Frontal cortex (tissue), 4 donors: ENCODE data around the gene GRB7. TPM values are rescaled to one million over a fixed set of nuclear protein-coding genes. Genes with fewer than 3 reads are reported as not detected.
"Not testable (repeated sequence)": the region's sequence is repeated elsewhere in the genome, so short reads cannot be mapped to it uniquely, and the experiment has no call there.

Experiments used
- DNase-seq, 2 donors: peaks; one replicate each; pipeline ENCODE4 v3.0.0; 2012; ENCODE audit warnings: low spot score in 2 of 2
- FAIRE-seq: peaks from 2 replicates; lab custom pipeline; 2012; peaks lifted over from hg19 to GRCh38; lab: Jason Lieb, UNC
- total RNA-seq: library from RNA; depleted of rRNA; stranded (reverse); fragments of >200 nt; gene quantifications from one replicate; pipeline ENCODE4 v1.2.3, GENCODE V29; 2014
- donor health status: control.
- donor health status: control.
- donor health status: control.

The GRB7 gene
- total RNA-seq, 1 donor from 2014 or later = not detected

- FAIRE-seq = no peak
- DNase-seq = no peak
Observed at GRCh38 chr17:39747745-39748144, 10.0 kb downstream of the GRB7 start.

GRCh38 chr17:39748444-39749034 is 10.8 kb downstream of the GRB7 start:
- FAIRE-seq, DNase-seq: not testable (repeated sequence)

- no peak for DNase-seq
- no peak for FAIRE-seq
Observed at GRCh38 chr17:39750131-39751015, 12.6 kb downstream of the GRB7 start.

GRCh38 chr17:39751016-39751543 is 13.3 kb downstream of the GRB7 start:
- DNase-seq (no peak), FAIRE-seq (no peak)

- DNase-seq (no peak), FAIRE-seq (no peak)
Observed at GRCh38 chr17:39751637-39752036, 13.9 kb downstream of the GRB7 start.

- DNase-seq (no peak), FAIRE-seq (no peak)
Observed at GRCh38 chr17:39752241-39752881, 14.6 kb downstream of the GRB7 start.

- peak in 1 of 2 donors; percentile 69 for DNase-seq
- FAIRE-seq = no peak
Observed at GRCh38 chr17:39753514-39754160, 15.9 kb downstream of the GRB7 start.

GRCh38 chr17:39754161-39754957 is 16.6 kb downstream of the GRB7 start:
- peak; percentile 95 to 97 for DNase-seq
- FAIRE-seq = no peak

- FAIRE-seq (no peak), DNase-seq (no peak)
Observed at GRCh38 chr17:39754958-39755553, 17.3 kb downstream of the GRB7 start.

- DNase-seq = no peak
- no peak for FAIRE-seq
Observed at GRCh38 chr17:39755554-39756379, 18.0 kb downstream of the GRB7 start.

- no peak for FAIRE-seq
- DNase-seq = no peak
Observed at GRCh38 chr17:39756380-39757079, 18.8 kb downstream of the GRB7 start.

- no peak for FAIRE-seq
- DNase-seq = no peak
Observed at GRCh38 chr17:39757176-39757662, 19.5 kb downstream of the GRB7 start.

GRCh38 chr17:39757931-39758873 is 20.5 kb downstream of the GRB7 start:
- FAIRE-seq = no peak
- no peak for DNase-seq

GRCh38 chr17:39759204-39759603 is 21.5 kb downstream of the GRB7 start:
- FAIRE-seq = no peak

GRCh38 chr17:39761861-39762496 is 24.2 kb downstream of the GRB7 start:
- FAIRE-seq = no peak
- no peak for DNase-seq

More at GRCh38 chr17:39759204-39759603, 21.5 kb downstream of the GRB7 start:
- no peak for DNase-seq
